ENCODE measurements around the gene PTPRN2. TPM values are rescaled to one million over a fixed set of nuclear protein-coding genes. Genes with fewer than 3 reads are reported as not detected.

Gene PTPRN2
- total RNA-seq, 2 experiments from 2014 or later, result 0.70 TPM; not detected in 1

GRCh38 chr7:158028290-158028941 lies 559.2 kb downstream of the PTPRN2 start:
- Histone ChIP-seq H3K27ac (ENCODE audit: low read depth, low read length, poor library complexity, severe bottlenecking) (no peak overlapping the region), H3K36me3 (ENCODE audit: insufficient read depth, low read length) (no peaks in the 10 kb centered on the region), H3K4me2 (ENCODE audit: low read length) (no peak overlapping the region), H3K9me3 (ENCODE audit: low read length) (no peaks in the 10 kb centered on the region), H2AFZ (ENCODE audit: low read length) (no peak overlapping the region), H3K79me2 (ENCODE audit: insufficient read depth, low read depth, low read length) (no peaks in the 10 kb centered on the region), H4K20me1 (ENCODE audit: insufficient read depth, low read length) (no peaks in the 10 kb centered on the region), H3K9me2 (ENCODE audit: insufficient read depth, low read length) (no peaks in the 10 kb centered on the region), H3K4me3 (ENCODE audit: low read depth, low read length, poor library complexity, severe bottlenecking) (no peak overlapping the region), H3K4me1 (ENCODE audit: insufficient read depth, low read length, poor library complexity, severe bottlenecking) (no peaks in the 10 kb centered on the region)
- ChIA-PET CTCF (ENCODE audit: unreplicated experiment) (no interaction called here), POLR2A (no interaction called here)
- intact Hi-C loops (cut with micrococcal nuclease; ENCODE audit: unreplicated experiment), result no loop called here
- TF ChIP-seq, protein P1, sequence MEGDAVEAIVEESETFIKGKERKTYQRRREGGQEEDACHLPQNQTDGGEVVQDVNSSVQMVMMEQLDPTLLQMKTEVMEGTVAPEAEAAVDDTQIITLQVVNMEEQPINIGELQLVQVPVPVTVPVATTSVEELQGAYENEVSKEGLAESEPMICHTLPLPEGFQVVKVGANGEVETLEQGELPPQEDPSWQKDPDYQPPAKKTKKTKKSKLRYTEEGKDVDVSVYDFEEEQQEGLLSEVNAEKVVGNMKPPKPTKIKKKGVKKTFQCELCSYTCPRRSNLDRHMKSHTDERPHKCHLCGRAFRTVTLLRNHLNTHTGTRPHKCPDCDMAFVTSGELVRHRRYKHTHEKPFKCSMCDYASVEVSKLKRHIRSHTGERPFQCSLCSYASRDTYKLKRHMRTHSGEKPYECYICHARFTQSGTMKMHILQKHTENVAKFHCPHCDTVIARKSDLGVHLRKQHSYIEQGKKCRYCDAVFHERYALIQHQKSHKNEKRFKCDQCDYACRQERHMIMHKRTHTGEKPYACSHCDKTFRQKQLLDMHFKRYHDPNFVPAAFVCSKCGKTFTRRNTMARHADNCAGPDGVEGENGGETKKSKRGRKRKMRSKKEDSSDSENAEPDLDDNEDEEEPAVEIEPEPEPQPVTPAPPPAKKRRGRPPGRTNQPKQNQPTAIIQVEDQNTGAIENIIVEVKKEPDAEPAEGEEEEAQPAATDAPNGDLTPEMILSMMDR (conservative IDR thresholded peaks at IDR 0.05; ENCODE audit: low read length), result no peak
- TF ChIP-seq EZH2phosphoT487 (IDR thresholded peaks at IDR 0.05; ENCODE audit: borderline replicate concordance, low read depth, low read length), result no peak
- BruUV-seq (replicated peaks), result no TSS peak
- no peak for DNase-seq (ENCODE audit: low spot score)

- ChIA-PET POLR2A (no interaction called here), CTCF (ENCODE audit: unreplicated experiment) (no interaction called here)
- no peak overlapping the region for H3K4me2 ChIP-seq (ENCODE audit: low read length)
- no TSS peak for BruUV-seq (replicated peaks)
- no peaks in the 10 kb centered on the region for H4K20me1 ChIP-seq (ENCODE audit: insufficient read depth, low read length)
- H3K9me2 ChIP-seq (ENCODE audit: insufficient read depth, low read length), result no peaks in the 10 kb centered on the region
- H3K36me3 ChIP-seq (ENCODE audit: insufficient read depth, low read length), result no peaks in the 10 kb centered on the region
- H3K4me1 ChIP-seq (ENCODE audit: insufficient read depth, low read length, poor library complexity, severe bottlenecking), result no peaks in the 10 kb centered on the region
- no peak for DNase-seq (ENCODE audit: low spot score)
- no peak overlapping the region for H3K4me3 ChIP-seq (ENCODE audit: low read depth, low read length, poor library complexity, severe bottlenecking)
- H3K27ac ChIP-seq (ENCODE audit: low read depth, low read length, poor library complexity, severe bottlenecking), result no peak overlapping the region
- intact Hi-C loops (cut with micrococcal nuclease; ENCODE audit: unreplicated experiment), result no loop called here
- no peaks in the 10 kb centered on the region for H3K9me3 ChIP-seq (ENCODE audit: low read length)
- TF ChIP-seq, protein P1 (conservative IDR thresholded peaks at IDR 0.05; ENCODE audit: low read length), result no peak
- TF ChIP-seq EZH2phosphoT487 (IDR thresholded peaks at IDR 0.05; ENCODE audit: borderline replicate concordance, low read depth, low read length), result no peak
- H2AFZ ChIP-seq (ENCODE audit: low read length), result no peak overlapping the region
- H3K79me2 ChIP-seq (ENCODE audit: insufficient read depth, low read depth, low read length), result no peaks in the 10 kb centered on the region
Observed at GRCh38 chr7:158027646-158028045, 560.0 kb downstream of the PTPRN2 start.

- H3K4me3 ChIP-seq (ENCODE audit: low read depth, low read length, poor library complexity, severe bottlenecking), result no peak overlapping the region
- no peak for DNase-seq (ENCODE audit: low spot score)
- H3K4me2 ChIP-seq (ENCODE audit: low read length), result no peak overlapping the region
- H3K9me3 ChIP-seq (ENCODE audit: low read length), result no peaks in the 10 kb centered on the region
- H4K20me1 ChIP-seq (ENCODE audit: insufficient read depth, low read length), result no peaks in the 10 kb centered on the region
- no peaks in the 10 kb centered on the region for H3K36me3 ChIP-seq (ENCODE audit: insufficient read depth, low read length)
- no peak overlapping the region for H2AFZ ChIP-seq (ENCODE audit: low read length)
- H3K9me2 ChIP-seq (ENCODE audit: insufficient read depth, low read length), result no peaks in the 10 kb centered on the region
- ChIA-PET POLR2A (no interaction called here), CTCF (ENCODE audit: unreplicated experiment) (no interaction called here)
- intact Hi-C loops (cut with micrococcal nuclease; ENCODE audit: unreplicated experiment), result no loop called here
- H3K79me2 ChIP-seq (ENCODE audit: insufficient read depth, low read depth, low read length), result no peaks in the 10 kb centered on the region
- H3K4me1 ChIP-seq (ENCODE audit: insufficient read depth, low read length, poor library complexity, severe bottlenecking), result no peaks in the 10 kb centered on the region
- TF ChIP-seq, protein P1 (conservative IDR thresholded peaks at IDR 0.05; ENCODE audit: low read length), result no peak
- no peak for TF ChIP-seq EZH2phosphoT487 (IDR thresholded peaks at IDR 0.05; ENCODE audit: borderline replicate concordance, low read depth, low read length)
- H3K27ac ChIP-seq (ENCODE audit: low read depth, low read length, poor library complexity, severe bottlenecking), result no peak overlapping the region
- BruUV-seq (replicated peaks), result no TSS peak
Observed at GRCh38 chr7:158026636-158027265, 560.9 kb downstream of the PTPRN2 start.

Measured in OCI-LY7 (cell line).